NCI-H69 (cell line): Measurements from ENCODE around the gene KDM2A.

ENCODE experiments used
- DNase-seq: peaks from one replicate; lab custom pipeline; 2025; lab: John Stamatoyannopoulos, UW

KDM2A gene

GRCh38 chr11:67237574-67237973 is 118.5 kb downstream of the KDM2A start:
- DNase-seq: no peak

- no peak for DNase-seq
These were observed 120.1 kb downstream of the KDM2A start for GRCh38 chr11:67238894-67239782.

- DNase-seq: peak; percentile 99
These were observed 120.9 kb downstream of the KDM2A start for GRCh38 chr11:67239783-67240575.

GRCh38 chr11:67240576-67241389 is 121.7 kb downstream of the KDM2A start:
- peak; percentile 76 for DNase-seq

- DNase-seq: no peak
These were observed 123.5 kb downstream of the KDM2A start for GRCh38 chr11:67242548-67242947.

- DNase-seq: no peak
These were observed 124.0 kb downstream of the KDM2A start for GRCh38 chr11:67243051-67243450.

GRCh38 chr11:67245046-67245445 is 126.0 kb downstream of the KDM2A start:
- DNase-seq: no peak

GRCh38 chr11:67247946-67248550 is 129.0 kb downstream of the KDM2A start:
- no peak for DNase-seq

- DNase-seq: no peak
These were observed 129.6 kb downstream of the KDM2A start for GRCh38 chr11:67248653-67249052.

GRCh38 chr11:67250059-67251043 is 131.3 kb downstream of the KDM2A start:
- DNase-seq: no peak

- no peak for DNase-seq
These were observed 132.8 kb downstream of the KDM2A start for GRCh38 chr11:67251841-67252240.

- peak; percentile 39 for DNase-seq
These were observed 133.8 kb downstream of the KDM2A start for GRCh38 chr11:67252831-67253239.

- no peak for DNase-seq
These were observed 135.0 kb downstream of the KDM2A start for GRCh38 chr11:67253872-67254624.

GRCh38 chr11:67254798-67255197 is 135.7 kb downstream of the KDM2A start:
- no peak for DNase-seq

- DNase-seq: no peak
These were observed 136.3 kb downstream of the KDM2A start for GRCh38 chr11:67255353-67255752.

GRCh38 chr11:67255864-67256263 is 136.8 kb downstream of the KDM2A start:
- DNase-seq: no peak

- DNase-seq: no peak
These were observed 137.5 kb downstream of the KDM2A start for GRCh38 chr11:67256477-67257135.

- DNase-seq: no peak
These were observed 141.3 kb downstream of the KDM2A start for GRCh38 chr11:67260406-67260805.
